Spinal cord (tissue), 10 donors: ENCODE data around the gene PNCK. TPM values are rescaled to one million over a fixed set of nuclear protein-coding genes. Genes with fewer than 3 reads are reported as not detected.

Experiments
- DNase-seq, 6 donors: peaks; one replicate each; pipeline versions ENCODE4 v3.0.0 to v3.0.0-alpha.2; 2013 to 2015; ENCODE audit warnings: low spot score in 6 of 6, low read depth in 4 of 6
- H3K27ac ChIP-seq: one replicate; pipeline ENCODE4 v1.5.1; 2013; ENCODE audit warnings: low read depth, low read length, control low read depth
- H3K27me3 ChIP-seq: one replicate; pipeline ENCODE4 v1.6.1; 2013; ENCODE audit warnings: low read length; ENCODE audit not compliant: control insufficient read depth, insufficient read depth
- H3K36me3 ChIP-seq: one replicate; pipeline ENCODE4 v1.6.1; 2013; ENCODE audit warnings: low read length; ENCODE audit not compliant: control insufficient read depth, insufficient read depth
- H3K4me1 ChIP-seq: one replicate; pipeline ENCODE4 v1.6.1; 2013; ENCODE audit warnings: low read length; ENCODE audit not compliant: control insufficient read depth, insufficient read depth
- H3K4me3 ChIP-seq: one replicate; pipeline ENCODE4 v1.5.1; 2013; ENCODE audit warnings: low read depth, low read length, control low read depth
- H3K9me3 ChIP-seq: one replicate; pipeline ENCODE4 v1.6.1; 2013; ENCODE audit warnings: low read length; ENCODE audit not compliant: control insufficient read depth, insufficient read depth
- WGBS: methylation state at CpG from one replicate; pipeline ENCODE4 v1.1.5; 2013; ENCODE audit warnings: missing lambda C conversion rate; ENCODE audit not compliant: insufficient coverage; 5-methylcytosine and 5-hydroxymethylcytosine counted together
- polyA plus RNA-seq, 2 donors: library from polyadenylated mRNA; unstranded; fragments of 120-200 nt; gene quantifications; one replicate each; pipeline ENCODE4 v1.2.1, GENCODE V29; 2013; ENCODE audit not compliant: insufficient read length in 2 of 2
- total RNA-seq, 2 donors: library from RNA; depleted of rRNA in 1 of 2; stranded (reverse); fragments of 120-200 nt in 1 of 2; fragments of >200 nt in 1 of 2; gene quantifications; one replicate each; pipeline versions ENCODE4 v1.2.3 to v1.2.4, GENCODE V29; 2013 to 2014
- donor health status: healthy.

PNCK gene
- total and polyA plus RNA-seq, 4 donors, result 24.2 to 142 (median 84.9) TPM

DNA sequence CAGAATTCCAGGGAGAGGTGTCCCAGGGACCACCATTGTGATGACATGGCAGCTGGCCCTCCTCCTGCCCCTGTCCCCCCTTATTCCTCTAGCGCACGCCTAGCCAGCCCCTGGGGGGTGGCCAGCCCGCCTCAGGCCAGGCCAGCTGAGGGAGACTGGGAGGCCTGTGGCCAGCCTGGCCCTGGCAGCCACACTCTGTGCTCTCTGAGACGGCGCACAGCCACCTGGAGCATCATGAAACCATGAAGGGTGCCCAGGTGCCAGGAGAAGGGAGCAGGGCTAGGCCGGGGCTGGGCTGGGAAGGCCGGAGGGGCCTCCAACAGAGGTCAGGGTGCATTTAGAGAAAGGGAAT lies 41.0 kb downstream of the PNCK start:
- WGBS, result 76% methylated on average over 7 of the region's 7 CpGs
- peaks cover 2% of the 10 kb centered on the region for H3K9me3 ChIP-seq
- no peaks in the 10 kb centered on the region for H3K27me3 ChIP-seq
- H3K27ac ChIP-seq, result no peak overlapping the region
- H3K36me3 ChIP-seq, result no peaks in the 10 kb centered on the region
- peaks cover 2% of the 10 kb centered on the region for H3K4me1 ChIP-seq
- no peak for DNase-seq
- no peak overlapping the region for H3K4me3 ChIP-seq

- DNase-seq, result no peak
- H3K27me3 ChIP-seq, result no peaks in the 10 kb centered on the region
- H3K4me1 ChIP-seq, result peaks cover 3% of the 10 kb centered on the region
- no peak overlapping the region for H3K27ac ChIP-seq
- no peaks in the 10 kb centered on the region for H3K36me3 ChIP-seq
- H3K9me3 ChIP-seq, result peaks cover 2% of the 10 kb centered on the region
- WGBS, result 78% methylated on average over 13 of the region's 19 CpGs
- no peak overlapping the region for H3K4me3 ChIP-seq
These were observed 41.6 kb downstream of the PNCK start for GRCh38 chrX:153631907-153632594.

- no peak for DNase-seq
- WGBS, result 83% methylated on average over 2 of the region's 2 CpGs
These were observed 42.3 kb downstream of the PNCK start for GRCh38 chrX:153631346-153631745.

DNA sequence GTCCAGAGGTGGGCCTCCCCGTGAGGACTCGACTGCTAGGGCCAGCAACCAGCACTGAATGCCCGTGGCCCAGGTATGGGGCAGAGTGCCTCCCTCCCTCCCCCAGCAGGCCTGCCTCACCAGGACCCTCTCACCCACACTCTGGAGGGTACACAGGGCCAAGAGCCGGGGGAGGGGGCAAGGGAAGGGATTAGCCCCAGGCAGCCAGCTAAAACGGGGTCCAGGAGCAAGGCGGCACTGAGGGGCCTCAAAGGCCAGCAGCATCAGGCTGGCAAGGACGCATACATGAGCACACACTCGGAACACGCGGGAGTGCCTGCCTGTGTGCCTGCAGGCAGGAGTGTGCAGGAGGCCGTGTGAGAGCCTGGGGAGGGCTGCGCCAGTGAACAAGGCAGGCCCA lies 44.9 kb downstream of the PNCK start:
- WGBS, result 76% methylated on average over 10 of the region's 12 CpGs
- no peaks in the 10 kb centered on the region for H3K36me3 ChIP-seq
- no peak overlapping the region for H3K4me3 ChIP-seq
- peaks cover 3% of the 10 kb centered on the region for H3K4me1 ChIP-seq
- no peak overlapping the region for H3K27ac ChIP-seq
- no peak for DNase-seq
- H3K27me3 ChIP-seq, result no peaks in the 10 kb centered on the region
- peaks cover 2% of the 10 kb centered on the region for H3K9me3 ChIP-seq

More at GRCh38 chrX:153631346-153631745, 42.3 kb downstream of the PNCK start:
- Histone ChIP-seq H3K4me3 (no peak overlapping the region), H3K36me3 (no peaks in the 10 kb centered on the region), H3K4me1 (peaks cover 3% of the 10 kb centered on the region), H3K27ac (no peak overlapping the region), H3K9me3 (peaks cover 2% of the 10 kb centered on the region), H3K27me3 (no peaks in the 10 kb centered on the region)

- Histone ChIP-seq H3K9me3 (peaks cover 2% of the 10 kb centered on the region), H3K4me3 (no peak overlapping the region), H3K4me1 (peaks cover 3% of the 10 kb centered on the region), H3K36me3 (no peaks in the 10 kb centered on the region), H3K27me3 (no peaks in the 10 kb centered on the region), H3K27ac (no peak overlapping the region)
- WGBS, result 84% methylated on average over 6 of the region's 8 CpGs
- DNase-seq, result no peak
These were observed 45.5 kb downstream of the PNCK start for GRCh38 chrX:153628129-153628528.

- H3K9me3 ChIP-seq, result peaks cover 2% of the 10 kb centered on the region
- H3K27ac ChIP-seq, result no peak overlapping the region
- no peaks in the 10 kb centered on the region for H3K36me3 ChIP-seq
- H3K4me3 ChIP-seq, result no peak overlapping the region
- 66% methylated on average over 15 of the region's 15 CpGs for WGBS
- no peaks in the 10 kb centered on the region for H3K27me3 ChIP-seq
- peaks cover 3% of the 10 kb centered on the region for H3K4me1 ChIP-seq
- DNase-seq, result no peak
These were observed 45.9 kb downstream of the PNCK start for GRCh38 chrX:153627675-153628111.

GRCh38 chrX:153626863-153627674 lies 46.5 kb downstream of the PNCK start:
- 75% methylated on average over 30 of the region's 35 CpGs for WGBS
- Histone ChIP-seq H3K9me3 (no peaks in the 10 kb centered on the region), H3K4me3 (no peak overlapping the region), H3K27ac (no peak overlapping the region), H3K27me3 (no peaks in the 10 kb centered on the region), H3K36me3 (no peaks in the 10 kb centered on the region), H3K4me1 (peaks cover 3% of the 10 kb centered on the region)
- no peak for DNase-seq

- Histone ChIP-seq H3K4me3 (no peak overlapping the region), H3K27me3 (no peaks in the 10 kb centered on the region), H3K4me1 (peaks cover 3% of the 10 kb centered on the region), H3K27ac (no peak overlapping the region), H3K36me3 (no peaks in the 10 kb centered on the region), H3K9me3 (peaks cover 2% of the 10 kb centered on the region)
- 83% methylated on average over 13 of the region's 16 CpGs for WGBS
- no peak for DNase-seq
These were observed 47.5 kb downstream of the PNCK start for GRCh38 chrX:153626025-153626633.

DNA sequence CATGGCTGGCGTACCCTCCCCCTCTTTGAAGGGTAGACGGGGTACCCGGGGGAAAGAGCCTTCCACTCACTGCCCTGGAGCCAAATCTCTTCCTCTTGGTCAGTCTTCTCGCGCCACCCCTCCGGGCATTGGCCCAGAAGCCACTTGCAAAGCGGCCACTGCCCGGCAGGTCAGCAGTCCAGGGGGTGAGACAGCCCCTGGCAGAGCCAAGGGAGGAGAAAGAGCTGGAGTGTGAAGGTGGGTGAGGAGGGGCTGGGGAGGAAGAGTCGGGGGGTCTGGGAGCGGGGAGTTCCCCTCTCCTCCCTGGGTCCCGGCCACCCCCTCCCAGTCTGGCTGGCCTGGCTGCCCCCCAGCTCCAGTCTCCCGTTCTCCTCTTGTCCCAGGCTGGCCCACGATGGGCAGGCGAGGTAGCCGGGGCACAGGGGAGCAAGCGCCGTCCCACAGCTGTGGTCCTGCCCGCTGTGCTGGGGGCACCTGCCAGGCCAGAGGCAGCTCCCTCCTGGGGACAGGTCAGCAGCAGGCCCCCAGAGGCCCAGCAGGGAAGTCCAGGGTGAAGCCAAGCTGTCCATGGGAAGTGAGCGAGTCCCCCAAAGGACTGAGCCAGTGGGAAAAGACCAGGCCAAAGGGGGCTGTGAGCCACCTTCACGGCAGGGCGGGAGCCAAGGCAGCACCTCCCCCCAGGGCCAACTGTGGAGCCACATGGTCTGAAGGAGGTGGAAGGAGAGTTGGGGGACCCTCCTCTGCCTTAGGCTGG lies 48.2 kb downstream of the PNCK start:
- DNase-seq, result no peak
- no peaks in the 10 kb centered on the region for H3K27me3 ChIP-seq
- peaks cover 2% of the 10 kb centered on the region for H3K9me3 ChIP-seq
- no peak overlapping the region for H3K27ac ChIP-seq
- H3K4me1 ChIP-seq, result peaks cover 3% of the 10 kb centered on the region
- no peak overlapping the region for H3K4me3 ChIP-seq
- 81% methylated on average over 21 of the region's 21 CpGs for WGBS
- no peaks in the 10 kb centered on the region for H3K36me3 ChIP-seq
